Measurements from ENCODE around the gene RAPGEF2.

The RAPGEF2 gene

DNA sequence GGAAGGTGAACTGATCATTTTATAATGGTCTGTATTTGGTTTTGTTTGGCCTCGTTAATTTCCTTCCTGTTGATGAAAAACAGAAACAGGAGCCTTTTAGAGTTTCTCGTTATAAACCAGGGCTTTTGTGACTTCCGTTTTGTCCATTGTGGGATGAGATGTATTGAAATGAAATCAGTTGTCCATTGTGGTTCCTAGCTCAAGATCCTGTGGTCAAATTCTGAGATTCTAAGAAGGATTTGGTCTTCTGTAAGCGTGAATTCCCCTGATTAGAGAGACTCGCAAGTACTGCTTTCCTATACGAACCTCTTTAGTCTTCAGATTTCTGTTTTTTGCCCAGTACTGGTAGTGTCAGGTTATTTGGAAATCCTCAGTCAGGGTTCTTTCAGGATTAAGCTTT lies 101.7 kb downstream of the RAPGEF2 start:
- no peak for DNase-seq

DNA sequence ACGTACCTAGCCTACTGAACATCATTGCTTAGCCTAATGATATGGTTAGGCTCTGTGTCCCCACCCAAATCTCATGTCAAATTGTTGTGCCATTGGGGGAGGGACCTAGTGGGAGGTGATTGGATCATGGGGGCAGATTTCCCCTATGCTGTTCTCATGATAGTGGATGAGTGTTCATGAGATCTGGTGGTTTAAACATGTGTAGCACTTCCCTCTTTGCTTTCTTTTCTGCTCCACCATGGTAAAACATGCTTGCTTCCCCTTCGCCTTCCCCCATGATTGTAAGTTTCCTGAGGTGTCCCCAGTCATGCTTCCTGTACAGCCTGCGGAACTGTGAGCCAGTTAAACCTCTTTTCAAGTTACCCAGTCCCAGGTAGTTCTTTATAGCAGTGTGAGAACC lies 102.6 kb downstream of the RAPGEF2 start:
- DNase-seq = no peak

DNA sequence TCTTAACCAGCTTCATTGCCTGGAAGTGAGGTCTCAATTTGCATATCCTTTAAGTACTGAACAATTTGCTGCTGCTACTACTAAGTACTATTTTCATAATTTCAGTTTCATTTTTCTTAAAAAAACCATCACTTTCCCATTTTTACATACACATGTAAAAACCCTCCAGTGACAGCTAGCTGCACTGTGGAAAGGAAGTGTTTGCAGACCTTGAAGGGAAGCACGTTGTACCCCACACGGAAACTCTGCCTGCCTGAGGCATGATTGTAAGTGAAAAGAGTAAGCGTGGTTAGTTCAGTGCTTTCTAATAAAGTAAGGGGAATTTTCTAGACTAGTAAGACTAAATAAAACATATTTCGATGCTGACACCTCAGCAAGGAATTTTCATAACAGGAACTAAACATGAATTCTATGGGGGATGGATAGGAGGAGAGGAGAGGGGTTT lies 103.6 kb downstream of the RAPGEF2 start:
- no peak for DNase-seq

DNA sequence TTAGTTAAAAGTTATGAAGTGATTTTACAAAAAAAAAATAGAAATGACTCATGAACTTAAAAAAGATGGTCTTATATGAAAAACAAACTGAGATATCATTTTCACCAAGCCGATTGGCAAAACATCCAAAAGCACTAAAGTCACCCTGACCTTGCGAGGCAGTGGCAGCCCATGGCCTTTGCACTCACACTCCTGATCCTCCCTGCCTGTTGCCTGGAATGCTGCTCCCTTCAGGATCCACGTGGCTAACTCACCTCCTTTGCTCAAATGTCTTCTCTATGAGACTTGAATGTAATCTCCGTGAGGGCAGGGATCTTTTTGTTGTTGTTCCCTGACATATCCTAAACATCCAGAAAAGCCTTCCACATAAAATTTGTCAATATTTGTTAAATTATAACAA lies 106.4 kb downstream of the RAPGEF2 start:
- no peak for DNase-seq

DNA sequence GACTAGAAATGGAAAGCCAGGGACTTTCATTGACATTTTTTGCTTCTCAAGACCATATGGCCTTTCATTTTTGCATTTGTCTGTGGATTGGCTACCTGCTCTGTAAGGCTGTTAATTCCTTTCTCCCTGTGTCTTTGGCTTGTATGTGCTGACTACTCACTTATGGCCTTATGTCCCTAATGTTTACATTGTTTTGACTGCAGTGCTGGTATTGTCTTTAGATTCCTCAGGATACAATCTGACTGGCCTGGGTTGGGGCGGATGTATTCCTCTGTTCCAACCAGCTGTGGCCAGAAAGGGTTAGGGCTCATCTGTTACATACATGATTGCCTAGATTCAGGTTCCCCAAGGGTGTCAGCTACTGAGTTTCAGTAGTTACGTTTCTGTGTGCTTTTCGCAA lies 108.1 kb downstream of the RAPGEF2 start:
- DNase-seq = no peak

DNA sequence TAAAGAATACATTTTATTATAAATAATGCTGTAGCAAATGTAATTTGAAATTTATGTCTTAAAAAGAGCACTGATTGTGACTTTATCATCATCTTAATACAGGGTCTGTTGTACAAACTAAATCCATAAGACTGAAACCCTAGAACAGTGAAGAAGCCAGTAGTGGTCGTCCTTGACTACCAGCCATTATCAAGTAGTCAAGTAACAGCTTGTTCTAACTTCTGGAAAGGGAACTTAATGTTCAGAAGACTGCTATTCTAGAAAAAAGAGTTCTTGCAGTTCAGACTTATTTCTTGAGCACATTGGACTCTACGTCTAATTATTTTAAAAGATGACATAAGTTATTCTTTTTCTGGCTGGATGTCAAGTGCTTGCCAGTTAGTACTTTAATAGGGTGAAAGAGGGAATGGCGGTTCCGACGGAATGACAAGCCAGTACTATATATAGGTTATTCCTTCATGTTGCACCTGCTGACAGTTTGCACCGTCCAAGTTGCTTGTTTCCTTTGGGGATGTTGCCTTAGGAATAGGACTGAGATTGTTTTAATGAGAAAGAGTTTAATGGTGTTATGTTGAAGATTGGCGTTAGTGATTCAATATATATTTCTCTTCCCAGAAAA lies 109.9 kb downstream of the RAPGEF2 start:
- no peak for DNase-seq

DNA sequence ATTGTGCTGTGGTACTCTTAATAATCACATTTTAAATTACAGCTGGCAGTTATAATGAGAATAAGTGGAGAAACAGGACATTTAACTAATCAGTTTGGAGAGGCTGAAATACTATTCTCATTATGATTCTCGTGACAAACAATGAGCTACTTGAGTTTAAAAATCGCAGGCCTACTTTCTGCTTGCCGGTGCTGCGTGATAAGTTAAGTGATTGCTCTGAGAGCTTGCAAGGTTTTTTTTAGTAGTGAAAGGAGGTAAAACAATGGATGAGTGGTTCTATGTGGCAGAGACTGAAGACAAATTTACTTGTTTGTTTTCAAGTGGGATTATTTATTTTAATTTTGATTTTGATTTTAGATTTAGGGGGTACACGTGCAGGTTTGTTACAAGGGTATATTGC lies 114.0 kb downstream of the RAPGEF2 start:
- DNase-seq = peak; percentile 38

DNA sequence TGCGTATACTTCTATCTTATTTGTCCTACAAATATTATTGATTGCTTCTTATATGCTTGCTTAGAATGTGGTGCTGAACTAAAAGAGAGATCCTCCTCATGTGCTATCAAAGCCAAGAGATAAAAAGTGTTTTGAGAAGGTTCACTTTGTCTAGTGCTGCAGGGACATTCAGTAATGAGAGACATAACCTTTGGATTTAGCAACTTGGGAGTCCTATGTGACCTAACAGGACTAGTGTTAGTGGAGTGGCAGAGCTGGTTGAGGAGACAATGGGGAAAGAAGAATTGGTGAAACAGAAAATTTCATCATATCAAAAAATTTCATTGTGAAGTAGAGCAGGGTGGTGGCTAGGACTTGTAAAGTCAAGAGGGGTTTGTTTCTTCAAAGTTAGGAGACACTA lies 117.0 kb downstream of the RAPGEF2 start:
- DNase-seq = no peak

DNA sequence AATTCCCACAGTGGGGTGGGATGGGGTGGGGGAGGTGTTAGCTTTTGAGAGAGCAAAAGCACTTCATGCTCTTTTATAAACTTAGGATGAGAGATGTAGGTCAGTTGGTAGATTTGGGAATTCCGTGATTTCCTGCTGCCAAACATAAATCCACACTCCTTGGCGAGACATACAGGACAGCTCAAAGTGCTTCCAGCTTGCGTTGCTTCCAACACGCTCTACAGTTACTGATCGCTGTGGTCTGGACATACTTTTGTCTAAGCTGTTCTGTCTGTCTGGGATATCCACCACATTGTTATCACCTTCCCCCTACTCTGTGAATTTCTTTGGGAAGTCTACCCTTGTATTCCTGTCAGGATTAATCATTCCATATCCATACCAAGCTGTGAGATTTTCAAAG lies 117.5 kb downstream of the RAPGEF2 start:
- DNase-seq = no peak

DNA sequence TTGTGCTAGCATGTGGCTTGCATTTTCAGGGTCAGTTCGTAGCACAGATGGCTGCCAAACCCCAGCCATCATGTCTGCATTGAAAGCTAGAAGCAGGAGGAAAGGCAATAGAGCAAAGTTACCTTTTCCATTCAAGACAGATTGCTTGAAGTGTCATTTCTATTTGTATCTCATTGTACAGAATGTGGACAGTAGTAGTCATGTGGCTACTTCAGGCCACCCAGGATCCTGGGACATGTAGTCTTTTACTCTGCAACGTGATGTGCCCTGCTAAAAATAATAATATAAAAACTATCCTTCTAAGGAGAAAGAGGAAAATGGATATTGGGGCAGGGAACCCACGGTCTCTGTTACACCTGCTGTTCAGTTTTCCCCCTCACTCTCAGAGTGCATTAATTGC lies 118.4 kb downstream of the RAPGEF2 start:
- DNase-seq = no peak

DNA sequence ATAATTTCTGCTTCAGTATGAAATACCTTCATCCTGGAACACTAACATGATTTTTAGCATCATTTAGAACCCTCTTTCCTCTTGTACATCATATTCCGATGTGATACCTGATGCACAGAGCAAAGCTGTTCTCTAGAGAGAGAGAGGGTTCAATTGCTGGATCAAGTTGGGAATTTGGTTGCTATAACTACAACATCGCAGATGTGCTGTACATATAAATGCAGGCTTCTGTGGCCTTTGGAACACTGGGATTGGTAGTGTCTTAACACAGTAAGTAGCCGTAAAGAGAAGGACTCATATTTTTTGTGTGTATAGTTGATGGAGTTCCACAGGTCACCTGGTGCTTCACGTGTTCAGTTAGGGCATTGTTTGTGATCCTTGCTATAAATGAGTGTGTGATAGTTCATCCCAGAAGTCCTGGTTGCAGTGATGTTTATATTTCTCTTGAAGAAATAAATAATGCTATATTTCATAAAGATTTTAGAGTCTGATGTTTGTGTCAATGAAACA lies 119.2 kb downstream of the RAPGEF2 start:
- DNase-seq = no peak

DNA sequence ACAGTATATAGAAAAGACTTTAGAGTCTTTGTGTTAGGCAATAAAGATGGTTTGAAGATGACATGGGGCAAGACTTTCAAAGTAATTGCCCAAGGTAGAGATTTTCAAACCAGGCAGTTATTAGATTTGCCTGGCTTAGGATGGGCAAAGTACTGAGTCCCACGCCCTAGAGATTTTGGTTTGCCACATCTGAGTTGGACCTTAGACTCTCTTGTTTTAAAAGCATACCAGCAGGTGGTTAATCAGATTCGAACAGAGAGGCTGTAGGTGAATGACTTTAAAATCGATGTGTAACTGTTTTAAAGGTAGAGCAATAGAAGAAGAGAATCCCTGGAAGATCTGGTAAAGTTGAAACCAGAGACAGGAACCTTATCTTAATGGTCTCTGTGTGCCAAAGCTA lies 121.5 kb downstream of the RAPGEF2 start:
- no peak for DNase-seq

DNA sequence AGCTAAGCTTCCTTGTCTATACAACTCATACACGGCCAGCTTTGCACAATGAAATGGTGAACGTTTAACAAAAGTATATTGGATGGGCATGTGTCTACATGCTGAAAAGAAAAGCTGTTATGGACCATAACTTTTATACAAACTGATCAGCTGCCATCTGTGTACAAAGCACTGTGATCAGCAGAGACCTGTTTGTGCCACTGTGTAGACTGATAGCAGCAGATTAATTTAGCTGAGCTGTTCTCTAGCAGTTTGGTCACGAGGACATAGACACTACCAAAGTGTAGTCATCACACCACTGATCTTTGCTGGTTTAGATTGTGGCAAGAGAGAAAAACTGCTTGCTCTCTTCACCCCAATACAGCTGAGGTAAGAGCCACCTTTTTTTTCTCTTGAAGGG lies 124.5 kb downstream of the RAPGEF2 start:
- DNase-seq = peak; percentile 13

DNA sequence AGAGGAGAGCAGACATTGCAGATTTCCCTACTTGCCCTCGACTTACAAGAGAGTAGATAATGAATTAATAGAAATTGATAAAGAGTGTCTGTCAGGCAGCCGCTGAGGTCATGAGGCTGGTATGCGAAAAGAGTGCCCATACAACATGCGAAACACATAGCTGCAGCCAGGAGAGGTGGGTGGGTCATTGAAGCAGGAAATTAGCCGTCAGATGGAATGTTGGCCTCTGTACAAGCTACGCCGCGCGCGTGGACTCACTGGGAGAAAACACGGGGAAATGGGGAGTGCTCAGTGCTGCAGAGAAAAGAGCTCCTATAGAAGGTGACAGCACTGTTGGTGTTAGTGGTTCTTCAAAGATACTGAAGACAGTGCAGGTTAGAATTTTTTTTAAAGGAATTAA lies 125.1 kb downstream of the RAPGEF2 start:
- no peak for DNase-seq

DNA sequence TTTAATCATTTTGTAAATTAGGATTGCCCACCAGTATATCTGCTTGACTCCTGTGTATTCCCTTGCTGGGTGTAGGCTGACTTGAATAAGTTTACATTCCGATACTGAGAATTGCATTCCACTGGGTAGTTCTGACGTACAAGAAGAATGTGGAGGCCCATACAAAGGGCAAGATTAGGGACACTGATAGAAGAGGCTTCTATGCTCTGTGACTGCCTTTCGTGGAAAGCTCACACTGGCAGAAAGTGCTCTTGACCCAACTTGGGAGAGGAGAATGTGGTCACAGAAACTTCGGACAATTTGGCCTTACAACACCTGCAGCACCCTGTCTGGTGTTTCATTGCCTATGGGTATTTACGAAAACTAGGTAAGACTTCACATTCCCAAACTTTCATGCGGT lies 126.3 kb downstream of the RAPGEF2 start:
- no peak for DNase-seq

DNA sequence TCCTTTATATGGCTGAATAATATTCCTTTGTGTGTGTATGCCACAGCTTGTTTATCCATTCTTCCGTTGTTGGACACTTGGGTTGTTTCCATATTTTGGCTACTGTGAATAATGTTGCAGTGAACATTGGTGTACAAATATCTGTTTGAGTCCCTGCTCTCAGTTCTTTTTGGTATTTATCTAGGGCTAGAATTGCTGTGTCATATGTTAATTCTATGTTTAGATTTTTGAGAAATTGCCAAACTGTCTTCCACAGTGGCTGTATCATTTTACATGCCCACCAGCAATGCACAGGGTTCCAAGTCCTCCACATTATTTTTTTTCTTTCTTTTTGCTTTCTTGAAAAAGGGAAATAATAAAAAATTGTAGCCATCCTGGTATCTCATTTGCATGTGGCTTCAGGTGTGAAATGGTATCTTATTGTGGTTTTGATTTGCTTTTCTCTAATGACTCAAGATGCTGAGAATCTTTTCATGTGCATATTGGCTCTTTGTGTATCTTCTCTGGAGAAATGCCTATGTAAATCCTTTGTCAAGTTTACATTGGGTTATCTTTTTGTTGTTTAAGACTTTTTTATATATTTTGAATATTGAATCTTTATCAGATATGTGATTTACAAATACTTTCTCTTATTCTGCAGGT lies 129.7 kb downstream of the RAPGEF2 start:
- DNase-seq = no peak

DNA sequence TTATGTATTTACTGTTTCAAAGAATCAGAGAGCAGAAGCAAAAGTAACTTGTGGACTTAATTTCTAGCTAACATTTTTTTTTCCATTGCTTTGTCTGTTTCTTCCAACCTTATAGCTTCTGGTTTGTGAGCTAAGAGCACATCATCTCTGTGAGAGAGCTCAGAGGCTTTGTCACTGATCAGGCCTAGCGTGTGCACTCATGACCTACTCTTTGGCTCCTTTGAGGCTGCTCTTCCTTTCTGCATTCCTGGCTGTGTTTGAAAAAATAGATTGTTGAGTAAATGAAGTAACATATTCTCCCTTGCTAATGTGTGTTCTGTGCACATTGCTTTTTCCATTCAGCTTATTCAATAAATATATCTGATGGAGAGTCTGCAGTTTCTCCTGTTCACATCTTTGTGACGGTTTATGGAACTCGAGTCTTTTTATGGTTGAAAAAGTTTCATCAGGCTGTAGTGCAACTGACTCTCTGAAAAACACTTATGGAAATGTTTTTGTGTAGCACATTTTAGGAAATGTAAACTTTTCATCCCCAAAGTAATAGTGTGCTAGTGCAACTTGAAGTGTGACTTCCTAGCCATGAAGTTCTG lies 133.0 kb downstream of the RAPGEF2 start:
- DNase-seq = no peak

DNA sequence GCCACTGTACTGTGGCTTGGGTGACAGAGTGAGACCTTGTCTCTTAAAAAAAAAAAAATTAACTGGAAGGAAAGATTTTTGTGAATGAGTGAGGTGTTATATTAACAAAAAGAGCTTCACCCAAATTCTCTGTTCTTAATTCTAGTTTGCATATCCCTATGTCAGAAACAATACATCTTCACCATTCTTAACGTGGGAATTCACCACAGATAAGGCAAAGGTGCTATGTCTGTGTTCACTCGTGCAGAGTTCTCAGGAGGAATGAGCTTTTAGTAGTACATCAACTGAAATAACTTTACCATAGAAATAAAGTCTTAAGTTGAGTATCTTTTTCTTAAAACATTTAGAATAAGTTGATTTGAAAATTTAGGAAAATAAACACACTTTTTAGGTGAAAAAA lies 135.1 kb downstream of the RAPGEF2 start:
- DNase-seq = no peak

DNA sequence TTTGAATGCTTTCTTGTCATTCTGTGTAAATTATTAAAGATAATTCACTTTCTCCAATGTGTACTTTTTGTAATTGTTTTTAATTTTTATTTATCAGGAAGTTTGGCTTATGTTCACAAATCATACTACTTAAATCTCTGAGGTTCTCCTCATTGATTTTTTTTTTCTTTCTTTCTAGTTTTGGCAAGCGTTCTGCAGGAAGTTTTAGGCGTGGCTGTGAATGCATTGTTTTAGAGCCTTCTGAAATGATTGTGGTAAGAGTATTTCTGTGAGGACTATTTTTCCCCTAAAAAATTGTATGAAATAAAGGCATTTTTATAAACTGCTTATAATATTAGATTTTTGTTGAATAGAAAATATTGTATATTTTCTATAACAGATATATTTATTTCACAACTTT lies 135.8 kb downstream of the RAPGEF2 start:
- DNase-seq = no peak

DNA sequence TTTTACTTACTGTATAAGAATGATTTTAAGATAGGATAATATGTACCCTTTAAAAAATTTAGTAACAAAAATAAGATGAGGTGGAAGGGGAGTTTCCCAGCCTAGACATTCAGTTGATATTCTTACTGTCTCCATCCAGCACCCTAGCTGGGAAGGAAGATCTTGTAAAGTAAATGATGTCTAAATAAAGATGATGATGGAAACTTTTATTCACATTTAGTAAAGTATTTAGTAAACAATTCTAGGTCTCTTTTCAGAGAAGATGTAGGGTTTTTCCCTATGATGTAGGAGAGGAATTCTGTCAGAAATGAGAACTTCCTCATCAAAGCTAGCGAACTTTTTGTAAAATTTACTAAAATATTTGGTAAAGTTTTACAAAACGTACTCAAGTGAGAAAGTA lies 136.8 kb downstream of the RAPGEF2 start:
- no peak for DNase-seq

DNA sequence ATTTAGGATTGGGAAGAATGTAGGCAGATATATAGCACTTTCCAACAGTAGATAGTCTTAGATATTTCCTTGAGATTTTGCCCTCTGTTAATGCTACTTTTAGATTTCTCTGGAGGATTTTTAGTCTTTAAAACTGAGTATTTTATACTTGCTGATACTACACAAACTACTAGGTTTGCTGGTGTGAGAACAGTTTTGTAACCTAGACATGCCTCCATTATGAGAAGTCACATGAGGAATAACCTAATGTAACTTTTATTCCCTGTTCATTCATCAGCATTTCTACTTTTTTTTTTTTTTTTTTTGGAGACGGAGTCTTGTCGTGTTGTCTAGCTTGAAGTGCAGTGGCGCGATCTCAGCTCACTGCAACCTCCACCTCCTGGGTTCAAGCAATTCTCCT lies 137.2 kb downstream of the RAPGEF2 start:
- DNase-seq = no peak

DNA sequence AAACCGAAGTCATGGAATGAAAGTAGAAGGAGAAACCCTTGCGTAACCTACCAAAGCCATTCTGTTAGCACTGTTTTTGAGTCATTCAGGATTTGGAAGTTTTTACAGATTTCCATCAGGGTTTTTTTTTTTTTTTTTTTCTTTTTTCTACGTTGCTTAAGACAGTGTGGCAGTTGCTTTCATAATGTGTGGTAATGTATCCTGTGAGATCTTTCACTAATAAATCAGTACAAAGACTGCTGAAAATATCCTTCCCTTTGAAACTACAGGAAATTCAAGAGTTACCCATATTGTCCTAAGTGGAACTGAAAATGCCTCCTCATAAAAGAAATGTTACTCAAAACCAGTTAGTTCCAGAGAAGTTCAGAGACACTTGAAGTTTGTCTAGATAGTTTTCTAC lies 137.8 kb downstream of the RAPGEF2 start:
- DNase-seq = no peak

DNA sequence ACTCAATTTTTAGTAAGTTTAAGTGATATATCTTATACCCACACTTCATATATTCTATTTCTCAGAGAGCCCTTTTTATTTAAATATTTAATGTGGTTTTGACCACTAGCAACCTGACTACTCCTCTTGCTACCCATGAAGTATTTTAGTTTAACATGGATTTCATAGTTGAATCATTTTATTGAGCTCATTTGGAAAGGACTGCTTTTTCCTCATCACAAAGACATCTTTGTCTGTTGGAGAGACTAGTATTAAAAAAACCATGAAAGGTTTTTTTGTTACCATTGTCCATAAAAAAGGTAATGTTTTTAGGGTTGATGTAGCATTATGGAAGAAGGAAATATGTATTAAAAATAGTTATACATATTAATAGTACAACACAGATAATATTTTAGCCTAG lies 139.5 kb downstream of the RAPGEF2 start:
- DNase-seq = no peak

DNA sequence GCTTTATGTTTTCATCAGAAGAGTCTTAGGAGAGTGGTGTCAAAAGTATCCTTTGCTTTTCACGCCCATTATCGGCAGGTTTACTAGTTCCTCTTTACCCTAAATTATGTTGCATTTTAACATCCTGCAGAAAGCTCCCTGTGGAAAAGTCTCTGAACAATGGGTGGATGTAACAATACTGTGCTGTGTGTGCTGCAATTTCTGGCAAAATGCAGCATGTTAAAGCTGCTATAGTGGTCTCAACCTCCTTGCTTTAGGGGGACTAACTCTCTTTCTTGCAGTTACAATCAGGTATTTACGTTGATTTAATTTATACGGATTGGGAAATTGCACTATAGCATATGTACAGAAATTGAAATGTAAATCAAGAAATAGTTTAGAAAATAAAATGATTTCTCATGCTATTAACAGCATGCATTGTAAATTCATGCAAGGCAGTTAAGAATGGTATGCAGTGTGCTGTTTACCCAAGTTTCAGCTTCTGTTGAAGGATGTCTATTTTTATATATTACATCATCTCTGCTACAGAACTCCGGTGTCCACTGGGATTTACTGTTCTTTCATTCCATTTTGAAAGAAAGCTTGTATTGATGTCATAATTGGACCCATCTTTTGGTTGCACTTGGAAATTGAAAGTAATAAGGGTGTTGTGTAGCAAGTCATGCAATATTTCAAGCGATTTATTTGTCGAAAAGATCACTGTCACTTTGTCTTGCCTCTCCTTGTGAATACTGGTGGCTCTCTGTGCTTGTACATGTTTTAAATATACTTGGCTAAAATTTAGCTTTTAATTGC lies 145.7 kb downstream of the RAPGEF2 start:
- no peak for DNase-seq

Measured in NCI-H1105 (cell line).